ENCODE measurements around the gene CYB5B.

CYB5B gene

GRCh38 chr16:69424053-69424934 lies at the start of gene CYB5B:
CYB5B (plus strand) TSS chr16:69424619; CDS start chr16:69424684, 65 bp downstream.
- peak within 1 kb of the TSS; percentile 82 for H3K9ac ChIP-seq (ENCODE audit: low read length)
- H3K36me3 ChIP-seq (ENCODE audit: control insufficient read depth, insufficient read depth, low read length): peaks cover 9% of the 10 kb centered on the region
- peak within 1 kb of the TSS; percentile 80 for H3K27ac ChIP-seq (ENCODE audit: low read depth, low read length)
- peaks cover 2% of the 10 kb centered on the region for H3K4me1 ChIP-seq (ENCODE audit: control insufficient read depth, insufficient read depth, low read length)
- H3K4me3 ChIP-seq (ENCODE audit: low read length): peak within 1 kb of the TSS; percentile 100
- H3K27me3 ChIP-seq (ENCODE audit: control insufficient read depth, insufficient read depth, low read length): no peaks in the 10 kb centered on the region

GRCh38 chr16:69376393-69377059 lies 47.9 kb upstream of the CYB5B start:
- no peak overlapping the region for H3K4me3 ChIP-seq (ENCODE audit: low read length)
- no peak overlapping the region for H3K9ac ChIP-seq (ENCODE audit: low read length)
- peaks cover 7% of the 10 kb centered on the region for H3K36me3 ChIP-seq (ENCODE audit: control insufficient read depth, insufficient read depth, low read length)
- no peaks in the 10 kb centered on the region for H3K4me1 ChIP-seq (ENCODE audit: control insufficient read depth, insufficient read depth, low read length)
- no peaks in the 10 kb centered on the region for H3K27me3 ChIP-seq (ENCODE audit: control insufficient read depth, insufficient read depth, low read length)
- H3K27ac ChIP-seq (ENCODE audit: low read depth, low read length): no peak overlapping the region

GRCh38 chr16:69378036-69378435 lies 46.4 kb upstream of the CYB5B start:
- Histone ChIP-seq H3K9ac (ENCODE audit: low read length) (no peak overlapping the region), H3K4me1 (ENCODE audit: control insufficient read depth, insufficient read depth, low read length) (no peaks in the 10 kb centered on the region), H3K36me3 (ENCODE audit: control insufficient read depth, insufficient read depth, low read length) (peaks cover 3% of the 10 kb centered on the region), H3K27me3 (ENCODE audit: control insufficient read depth, insufficient read depth, low read length) (no peaks in the 10 kb centered on the region), H3K4me3 (ENCODE audit: low read length) (no peak overlapping the region), H3K27ac (ENCODE audit: low read depth, low read length) (no peak overlapping the region)

GRCh38 chr16:69378760-69379159 lies 45.7 kb upstream of the CYB5B start:
- Histone ChIP-seq H3K27ac (ENCODE audit: low read depth, low read length) (no peak overlapping the region), H3K9ac (ENCODE audit: low read length) (no peak overlapping the region), H3K36me3 (ENCODE audit: control insufficient read depth, insufficient read depth, low read length) (peaks cover 6% of the 10 kb centered on the region), H3K4me3 (ENCODE audit: low read length) (no peak overlapping the region), H3K27me3 (ENCODE audit: control insufficient read depth, insufficient read depth, low read length) (no peaks in the 10 kb centered on the region), H3K4me1 (ENCODE audit: control insufficient read depth, insufficient read depth, low read length) (no peaks in the 10 kb centered on the region)

GRCh38 chr16:69381231-69381630 lies 43.2 kb upstream of the CYB5B start:
- Histone ChIP-seq H3K36me3 (ENCODE audit: control insufficient read depth, insufficient read depth, low read length) (peaks cover 7% of the 10 kb centered on the region), H3K4me3 (ENCODE audit: low read length) (no peak overlapping the region), H3K4me1 (ENCODE audit: control insufficient read depth, insufficient read depth, low read length) (peaks cover 4% of the 10 kb centered on the region), H3K9ac (ENCODE audit: low read length) (no peak overlapping the region), H3K27ac (ENCODE audit: low read depth, low read length) (no peak overlapping the region), H3K27me3 (ENCODE audit: control insufficient read depth, insufficient read depth, low read length) (no peaks in the 10 kb centered on the region)

GRCh38 chr16:69382421-69382820 lies 42.0 kb upstream of the CYB5B start:
- Histone ChIP-seq H3K4me3 (ENCODE audit: low read length) (no peak overlapping the region), H3K4me1 (ENCODE audit: control insufficient read depth, insufficient read depth, low read length) (peaks cover 4% of the 10 kb centered on the region), H3K9ac (ENCODE audit: low read length) (no peak overlapping the region), H3K36me3 (ENCODE audit: control insufficient read depth, insufficient read depth, low read length) (peaks cover 7% of the 10 kb centered on the region), H3K27me3 (ENCODE audit: control insufficient read depth, insufficient read depth, low read length) (no peaks in the 10 kb centered on the region), H3K27ac (ENCODE audit: low read depth, low read length) (no peak overlapping the region)

GRCh38 chr16:69384974-69385373 lies 39.4 kb upstream of the CYB5B start:
- Histone ChIP-seq H3K27ac (ENCODE audit: low read depth, low read length) (peak overlapping the region; percentile 87), H3K4me3 (ENCODE audit: low read length) (peak overlapping the region; percentile 87), H3K27me3 (ENCODE audit: control insufficient read depth, insufficient read depth, low read length) (no peaks in the 10 kb centered on the region), H3K36me3 (ENCODE audit: control insufficient read depth, insufficient read depth, low read length) (peaks cover 7% of the 10 kb centered on the region), H3K4me1 (ENCODE audit: control insufficient read depth, insufficient read depth, low read length) (peaks cover 4% of the 10 kb centered on the region), H3K9ac (ENCODE audit: low read length) (peak overlapping the region; percentile 56)

- Histone ChIP-seq H3K4me3 (ENCODE audit: low read length) (no peak overlapping the region), H3K27ac (ENCODE audit: low read depth, low read length) (no peak overlapping the region), H3K36me3 (ENCODE audit: control insufficient read depth, insufficient read depth, low read length) (peaks cover 7% of the 10 kb centered on the region), H3K27me3 (ENCODE audit: control insufficient read depth, insufficient read depth, low read length) (no peaks in the 10 kb centered on the region), H3K4me1 (ENCODE audit: control insufficient read depth, insufficient read depth, low read length) (peaks cover 4% of the 10 kb centered on the region), H3K9ac (ENCODE audit: low read length) (no peak overlapping the region)
Observed at GRCh38 chr16:69386596-69386995, 37.8 kb upstream of the CYB5B start.

GRCh38 chr16:69393898-69394849 lies 30.2 kb upstream of the CYB5B start:
- H3K4me1 ChIP-seq (ENCODE audit: control insufficient read depth, insufficient read depth, low read length): peaks cover 7% of the 10 kb centered on the region
- H3K4me3 ChIP-seq (ENCODE audit: low read length): no peak overlapping the region
- H3K27ac ChIP-seq (ENCODE audit: low read depth, low read length): no peak overlapping the region
- H3K9ac ChIP-seq (ENCODE audit: low read length): no peak overlapping the region
- H3K27me3 ChIP-seq (ENCODE audit: control insufficient read depth, insufficient read depth, low read length): no peaks in the 10 kb centered on the region
- H3K36me3 ChIP-seq (ENCODE audit: control insufficient read depth, insufficient read depth, low read length): no peaks in the 10 kb centered on the region

GRCh38 chr16:69395859-69396186 lies 28.6 kb upstream of the CYB5B start:
- Histone ChIP-seq H3K36me3 (ENCODE audit: control insufficient read depth, insufficient read depth, low read length) (no peaks in the 10 kb centered on the region), H3K4me3 (ENCODE audit: low read length) (no peak overlapping the region), H3K9ac (ENCODE audit: low read length) (no peak overlapping the region), H3K27ac (ENCODE audit: low read depth, low read length) (peak overlapping the region; percentile 81), H3K4me1 (ENCODE audit: control insufficient read depth, insufficient read depth, low read length) (peaks cover 7% of the 10 kb centered on the region), H3K27me3 (ENCODE audit: control insufficient read depth, insufficient read depth, low read length) (no peaks in the 10 kb centered on the region)

- Histone ChIP-seq H3K36me3 (ENCODE audit: control insufficient read depth, insufficient read depth, low read length) (no peaks in the 10 kb centered on the region), H3K4me1 (ENCODE audit: control insufficient read depth, insufficient read depth, low read length) (peaks cover 7% of the 10 kb centered on the region), H3K9ac (ENCODE audit: low read length) (no peak overlapping the region), H3K4me3 (ENCODE audit: low read length) (peak overlapping the region; percentile 24), H3K27me3 (ENCODE audit: control insufficient read depth, insufficient read depth, low read length) (no peaks in the 10 kb centered on the region), H3K27ac (ENCODE audit: low read depth, low read length) (peak overlapping the region; percentile 81)
Observed at GRCh38 chr16:69396187-69397061, 28.0 kb upstream of the CYB5B start.
